Mesendoderm (in vitro differentiated cells): Measurements from ENCODE around the gene XRCC1.
A peak's percentile ranks its signal among the peaks of the same experiment; 100 is the strongest.

Experiments used
- DNase-seq: peaks from one replicate; pipeline ENCODE4 v3.0.0; 2013
- H2AK5ac ChIP-seq: 2 replicates; pipeline ENCODE4 v1.6.1; 2013; ENCODE audit warnings: low read length, inconsistent platforms
- H2BK120ac ChIP-seq: 2 replicates; pipeline ENCODE4 v1.6.1; 2013; ENCODE audit warnings: low read depth, mild to moderate bottlenecking, low read length, moderate library complexity, mixed read lengths
- H2BK15ac ChIP-seq: replicated peaks from 2 replicates; pipeline ENCODE4 v1.6.1; 2013; ENCODE audit warnings: low read depth, mild to moderate bottlenecking, moderate library complexity
- H2BK5ac ChIP-seq: 2 replicates; pipeline ENCODE4 v1.6.1; 2013; ENCODE audit warnings: low read length, inconsistent platforms
- H3K18ac ChIP-seq: 2 replicates; pipeline ENCODE4 v1.6.1; 2013; ENCODE audit warnings: mild to moderate bottlenecking, low read length, mixed read lengths
- H3K23ac ChIP-seq: one replicate; pipeline ENCODE4 v1.6.1; 2013; ENCODE audit warnings: low read length
- H3K27ac ChIP-seq: 2 replicates; pipeline ENCODE4 v1.5.1; 2013; ENCODE audit warnings: low read depth, mild to moderate bottlenecking, inconsistent platforms, low read length, moderate library complexity
- H3K27me3 ChIP-seq: 2 replicates; pipeline ENCODE4 v1.6.1; 2013; ENCODE audit warnings: low read length, control low read depth, mild to moderate bottlenecking, inconsistent platforms; ENCODE audit not compliant: insufficient read depth, poor library complexity
- H3K36me3 ChIP-seq: 2 replicates; pipeline ENCODE4 v1.6.1; 2013; ENCODE audit warnings: low read length, inconsistent platforms; ENCODE audit not compliant: control insufficient read depth, insufficient read depth
- H3K4ac ChIP-seq: one replicate; pipeline ENCODE4 v1.6.1; 2013; ENCODE audit warnings: low read depth, mild to moderate bottlenecking, low read length, moderate library complexity
- H3K4me1 ChIP-seq: 2 replicates; pipeline ENCODE4 v1.6.1; 2013; ENCODE audit warnings: low read depth, low read length, inconsistent platforms; ENCODE audit not compliant: control insufficient read depth
- H3K4me2 ChIP-seq: 2 replicates; pipeline ENCODE4 v1.6.1; 2013; ENCODE audit warnings: low read length
- H3K4me3 ChIP-seq: 2 replicates; pipeline ENCODE4 v1.5.1; 2013; ENCODE audit warnings: mild to moderate bottlenecking, low read length
- H3K56ac ChIP-seq: one replicate; pipeline ENCODE4 v1.6.1; 2013; ENCODE audit warnings: low read length
- H3K79me1 ChIP-seq: 2 replicates; pipeline ENCODE4 v1.6.1; 2013; ENCODE audit warnings: low read length, inconsistent platforms
- H3K79me2 ChIP-seq: 2 replicates; pipeline ENCODE4 v1.6.1; 2013; ENCODE audit warnings: mild to moderate bottlenecking, low read length; ENCODE audit not compliant: control insufficient read depth, insufficient read depth
- H3K9ac ChIP-seq: 2 replicates; pipeline ENCODE4 v1.6.1; 2013; ENCODE audit warnings: low read length, inconsistent platforms
- H4K5ac ChIP-seq: one replicate; pipeline ENCODE4 v1.6.1; 2013; ENCODE audit warnings: low read length
- H4K8ac ChIP-seq: one replicate; pipeline ENCODE4 v1.6.1; 2013; ENCODE audit warnings: low read depth, mild to moderate bottlenecking, control low read depth, low read length, moderate library complexity
- WGBS: extraction: QIAGEN DNeasy Blood & Tissue Kit; methylation state at CpG from one replicate; pipeline ENCODE4 v1.1.7; 2013; ENCODE audit warnings: low lambda C conversion rate, missing lambda C conversion rate; ENCODE audit not compliant: insufficient coverage; ENCODE audit errors: extremely low coverage; 5-methylcytosine and 5-hydroxymethylcytosine counted together

Gene XRCC1

DNA sequence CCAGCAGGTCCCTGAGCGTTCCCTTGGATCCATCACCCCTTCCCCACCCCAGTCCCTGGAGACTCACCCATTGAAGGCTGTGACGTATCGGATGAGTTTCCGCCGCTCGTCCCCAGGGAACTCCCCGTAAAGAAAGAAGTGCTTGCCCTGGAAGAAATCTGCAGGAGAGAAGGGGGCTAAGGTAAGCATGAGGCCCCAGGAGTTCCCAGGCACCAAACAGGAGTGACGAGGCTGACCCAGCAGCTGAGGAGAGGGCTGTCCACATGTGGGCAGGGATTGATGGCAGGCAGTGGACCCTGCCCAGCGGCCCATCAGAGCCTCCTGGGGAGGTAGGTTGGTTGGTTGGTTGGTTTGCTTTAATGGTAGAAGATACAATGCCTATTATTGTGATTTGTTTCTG lies 31.2 kb downstream of the XRCC1 start:
- no peak for DNase-seq
- WGBS = no CpG with 5 or more reads among the region's 9 CpGs
- Histone ChIP-seq H2BK5ac (no peak overlapping the region), H4K8ac (no peak overlapping the region), H3K79me1 (no peaks in the 10 kb centered on the region), H3K23ac (no peak overlapping the region), H3K27ac (no peak overlapping the region), H3K56ac (no peak overlapping the region), H3K4me2 (no peak overlapping the region), H3K4ac (no peak overlapping the region), H3K36me3 (peaks cover 6% of the 10 kb centered on the region), H2AK5ac (no peak overlapping the region), H4K5ac (no peak overlapping the region), H2BK15ac (no peak overlapping the region), H3K18ac (no peak overlapping the region), H2BK120ac (no peak overlapping the region), H3K9ac (no peak overlapping the region), H3K79me2 (no peaks in the 10 kb centered on the region), H3K4me1 (no peaks in the 10 kb centered on the region), H3K4me3 (no peak overlapping the region), H3K27me3 (no peaks in the 10 kb centered on the region)

DNA sequence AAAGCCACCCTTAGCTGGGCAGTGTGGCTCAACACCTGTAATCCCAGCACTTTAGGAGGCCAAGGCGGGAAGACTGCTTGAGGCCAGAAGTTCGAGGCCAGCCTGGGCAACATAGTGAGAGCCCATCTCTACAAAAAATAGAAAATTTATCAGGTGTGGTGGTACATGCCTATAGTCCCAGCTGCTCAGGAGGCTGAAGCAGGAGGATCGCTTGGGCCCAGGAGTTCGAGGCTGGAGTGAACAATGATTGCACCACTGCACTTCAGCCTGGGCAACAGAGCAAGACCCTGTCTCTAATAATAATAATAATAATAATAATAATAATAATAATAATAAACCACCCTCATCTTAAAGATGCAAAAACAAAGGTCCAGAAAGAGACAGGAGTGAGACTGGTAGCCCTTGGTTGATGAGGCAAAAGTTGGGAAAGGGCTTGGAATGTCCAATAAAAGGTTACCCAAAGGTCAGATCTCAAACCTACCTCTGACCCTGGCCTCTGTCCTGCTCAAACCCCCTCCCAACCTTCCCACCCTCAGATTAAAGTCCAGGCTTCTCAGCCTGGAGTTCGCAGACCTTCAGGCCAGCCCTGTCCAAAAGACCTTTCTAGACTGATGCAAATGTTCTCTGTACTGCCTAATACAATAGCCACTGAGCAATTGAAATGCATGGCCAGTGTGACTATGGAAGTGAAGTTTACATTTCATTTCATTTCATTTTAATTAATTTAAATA lies 33.2 kb downstream of the XRCC1 start:
- H3K9ac ChIP-seq = no peak overlapping the region
- H3K4me3 ChIP-seq = no peak overlapping the region
- H2BK5ac ChIP-seq = no peak overlapping the region
- H3K23ac ChIP-seq = no peak overlapping the region
- no peak overlapping the region for H3K4me2 ChIP-seq
- H2AK5ac ChIP-seq = no peak overlapping the region
- H3K27ac ChIP-seq = no peak overlapping the region
- no peak overlapping the region for H3K4ac ChIP-seq
- H3K79me1 ChIP-seq = no peaks in the 10 kb centered on the region
- H3K56ac ChIP-seq = no peak overlapping the region
- no peaks in the 10 kb centered on the region for H3K4me1 ChIP-seq
- no peak for DNase-seq
- no peak overlapping the region for H3K18ac ChIP-seq
- no peak overlapping the region for H2BK15ac ChIP-seq
- no peak overlapping the region for H4K5ac ChIP-seq
- H4K8ac ChIP-seq = no peak overlapping the region
- no CpG with 5 or more reads among the region's 5 CpGs for WGBS
- H3K79me2 ChIP-seq = no peaks in the 10 kb centered on the region
- H3K36me3 ChIP-seq = peaks cover 10% of the 10 kb centered on the region
- no peak overlapping the region for H2BK120ac ChIP-seq
- no peaks in the 10 kb centered on the region for H3K27me3 ChIP-seq

DNA sequence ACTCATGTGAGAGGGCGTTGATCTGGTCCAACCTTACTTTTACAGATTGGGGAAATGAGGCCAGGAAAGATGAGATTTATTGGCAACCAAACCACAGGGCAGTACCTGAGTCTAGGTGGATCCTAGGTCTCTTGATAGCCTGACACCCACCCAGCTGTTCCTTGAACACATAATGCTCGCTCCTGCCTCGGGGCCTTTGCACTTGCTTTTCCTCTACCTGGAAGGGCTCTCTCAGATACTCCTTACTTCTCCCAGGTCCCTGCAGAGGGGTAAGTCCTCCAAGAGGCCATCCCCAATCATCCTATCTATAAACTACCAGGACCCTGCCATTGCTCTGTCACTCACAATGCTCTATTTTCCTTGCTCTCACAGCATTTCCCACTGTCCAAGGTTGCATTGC lies 34.9 kb downstream of the XRCC1 start:
- H3K4ac ChIP-seq = no peak overlapping the region
- H3K27ac ChIP-seq = no peak overlapping the region
- H2BK120ac ChIP-seq = no peak overlapping the region
- no peak overlapping the region for H3K18ac ChIP-seq
- WGBS = no CpG with 5 or more reads among the region's 3 CpGs
- no peak for DNase-seq
- no peak overlapping the region for H3K4me2 ChIP-seq
- H2BK5ac ChIP-seq = no peak overlapping the region
- H3K9ac ChIP-seq = no peak overlapping the region
- H3K27me3 ChIP-seq = no peaks in the 10 kb centered on the region
- peaks cover 2% of the 10 kb centered on the region for H3K4me1 ChIP-seq
- H3K79me1 ChIP-seq = no peaks in the 10 kb centered on the region
- H3K4me3 ChIP-seq = no peak overlapping the region
- H4K8ac ChIP-seq = no peak overlapping the region
- H3K36me3 ChIP-seq = peaks cover 10% of the 10 kb centered on the region
- H3K56ac ChIP-seq = no peak overlapping the region
- H2AK5ac ChIP-seq = no peak overlapping the region
- H2BK15ac ChIP-seq = no peak overlapping the region
- H3K79me2 ChIP-seq = no peaks in the 10 kb centered on the region
- no peak overlapping the region for H4K5ac ChIP-seq
- H3K23ac ChIP-seq = no peak overlapping the region

GRCh38 chr19:43538922-43539321 lies 36.4 kb downstream of the XRCC1 start:
- no peak overlapping the region for H3K18ac ChIP-seq

DNA sequence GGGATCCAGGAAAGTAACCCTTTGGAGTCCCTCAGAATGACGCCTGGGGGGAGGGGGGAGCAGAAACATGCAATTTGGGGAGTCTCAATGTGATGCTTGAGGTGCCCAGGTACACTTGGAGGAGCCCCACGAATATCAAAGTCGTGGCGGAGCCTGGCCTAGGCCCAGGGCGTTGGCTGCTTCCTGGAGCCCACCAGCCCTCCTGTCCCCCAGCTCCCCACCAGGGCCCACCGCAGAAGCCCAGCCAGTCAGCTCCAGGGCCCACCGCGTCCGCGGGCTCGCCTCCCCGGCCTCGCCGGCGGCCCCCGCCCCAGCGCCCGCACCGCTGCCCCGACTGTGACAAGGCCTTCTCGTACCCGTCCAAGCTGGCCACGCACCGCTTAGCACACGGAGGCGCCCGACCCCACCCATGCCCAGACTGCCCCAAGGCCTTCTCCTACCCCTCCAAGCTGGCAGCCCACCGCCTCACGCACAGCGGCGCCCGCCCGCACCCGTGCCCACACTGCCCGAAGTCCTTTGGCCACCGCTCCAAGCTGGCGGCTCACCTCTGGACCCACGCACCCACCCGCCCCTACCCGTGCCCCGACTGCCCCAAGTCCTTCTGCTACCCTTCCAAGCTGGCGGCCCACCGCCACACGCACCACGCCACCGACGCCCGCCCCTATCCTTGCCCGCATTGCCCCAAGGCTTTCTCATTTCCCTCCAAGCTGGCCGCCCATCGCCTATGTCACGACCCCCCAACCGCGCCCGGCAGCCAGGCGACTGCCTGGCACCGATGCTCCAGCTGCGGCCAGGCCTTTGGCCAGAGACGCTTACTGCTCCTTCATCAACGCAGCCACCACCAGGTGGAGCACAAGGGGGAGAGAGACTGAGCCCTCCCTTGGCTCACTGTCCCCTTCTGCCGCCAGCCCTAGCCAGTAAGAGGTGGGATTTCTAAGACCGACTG lies 40.2 kb downstream of the XRCC1 start:
- Histone ChIP-seq H4K8ac (no peak overlapping the region), H3K27me3 (no peaks in the 10 kb centered on the region), H3K4ac (no peak overlapping the region), H4K5ac (no peak overlapping the region), H3K4me2 (no peak overlapping the region), H3K27ac (no peak overlapping the region), H3K4me1 (peaks cover 6% of the 10 kb centered on the region), H3K79me1 (no peaks in the 10 kb centered on the region), H2BK120ac (no peak overlapping the region), H3K56ac (peak overlapping the region; percentile 82), H3K23ac (no peak overlapping the region), H2AK5ac (no peak overlapping the region), H3K9ac (no peak overlapping the region), H3K36me3 (peaks cover 4% of the 10 kb centered on the region), H2BK15ac (no peak overlapping the region), H2BK5ac (no peak overlapping the region), H3K18ac (no peak overlapping the region), H3K79me2 (no peaks in the 10 kb centered on the region), H3K4me3 (no peak overlapping the region)
- peak; percentile 93 for DNase-seq
- WGBS = no CpG with 5 or more reads among the region's 62 CpGs

More at GRCh38 chr19:43538922-43539321, 36.4 kb downstream of the XRCC1 start:
- Histone ChIP-seq H3K23ac (no peak overlapping the region), H3K56ac (no peak overlapping the region), H2BK5ac (no peak overlapping the region), H4K5ac (no peak overlapping the region), H3K79me2 (no peaks in the 10 kb centered on the region), H3K27ac (no peak overlapping the region), H3K4me3 (no peak overlapping the region), H3K4me2 (no peak overlapping the region), H3K9ac (no peak overlapping the region), H3K79me1 (no peaks in the 10 kb centered on the region), H2AK5ac (no peak overlapping the region), H3K27me3 (no peaks in the 10 kb centered on the region), H2BK15ac (no peak overlapping the region), H2BK120ac (no peak overlapping the region), H3K36me3 (peaks cover 10% of the 10 kb centered on the region), H3K4ac (no peak overlapping the region), H3K4me1 (peaks cover 3% of the 10 kb centered on the region), H4K8ac (no peak overlapping the region)
- no peak for DNase-seq
